Mesothelial cell of epicardium (in vitro differentiated cells): Measurements from ENCODE around the gene CSMD2. TPM values are rescaled to one million over a fixed set of nuclear protein-coding genes. Genes with fewer than 3 reads are reported as not detected.
A peak's percentile ranks its signal among the peaks of the same experiment; 100 is the strongest.

Experiments used
- DNase-seq, 2 experiments: peaks; one replicate each; pipeline ENCODE4 v3.0.0; 2021; ENCODE audit warnings: low spot score in 2 of 2; ENCODE audit not compliant: unreplicated experiment in 2 of 2
- H3K27ac Mint-ChIP-seq: 2 replicates; pipeline ENCODE4 v1.8.0; 2021; ENCODE audit warnings: mixed read lengths
- H3K27me3 Mint-ChIP-seq: 2 replicates; pipeline ENCODE4 v1.8.0; 2021; ENCODE audit warnings: low read depth, mixed read lengths
- H3K36me3 Mint-ChIP-seq: 2 replicates; pipeline ENCODE4 v1.8.0; 2021; ENCODE audit warnings: mixed read lengths
- H3K4me1 Mint-ChIP-seq: 2 replicates; pipeline ENCODE4 v1.8.0; 2021; ENCODE audit warnings: mixed read lengths
- H3K4me3 Mint-ChIP-seq: 2 replicates; pipeline ENCODE4 v1.8.0; 2021; ENCODE audit warnings: mild to moderate bottlenecking, moderate library complexity, mixed read lengths
- H3K9me3 Mint-ChIP-seq: 2 replicates; pipeline ENCODE4 v1.8.0; 2021; ENCODE audit warnings: mixed read lengths
- CTCF ChIP-seq: fragments of 200-600 bp; sonication (generic); IDR thresholded peaks from one replicate; pipeline ENCODE4 v1.5.0; 2021; ENCODE audit warnings: antibody characterized with exemption; ENCODE audit not compliant: unreplicated experiment
- total RNA-seq: library from RNA; stranded (reverse); gene quantifications from 3 replicates; pipeline ENCODE4 v1.2.1, GENCODE V29; 2021

Gene CSMD2
- total RNA-seq, 1 donor from 2014 or later, result 1.9 TPM

DNA sequence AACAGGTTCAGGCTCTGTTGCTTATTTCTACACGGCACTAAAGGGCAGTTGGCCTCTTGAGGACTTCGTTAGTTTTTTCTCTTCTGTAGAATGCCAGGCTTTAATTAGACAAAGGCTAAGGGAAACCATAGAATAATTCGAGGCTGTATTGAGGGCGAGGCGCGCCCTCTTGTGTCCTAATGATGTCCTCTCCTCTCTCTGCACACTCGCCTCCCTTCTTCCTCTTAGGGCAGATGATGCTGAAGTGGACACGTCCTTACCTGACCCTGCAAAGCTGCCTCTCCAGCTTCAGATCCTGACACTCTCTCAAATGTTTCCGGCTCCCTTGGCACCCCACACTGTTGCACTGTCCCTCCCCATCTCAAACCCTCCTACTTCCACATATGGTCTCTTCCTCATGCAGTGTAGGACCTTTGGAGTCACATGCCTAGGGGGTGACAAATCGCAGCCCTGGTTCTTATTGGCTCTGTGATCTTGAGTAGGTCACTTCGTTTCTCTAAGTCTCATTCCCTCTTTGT, 694.5 kb downstream of the CSMD2 start:
- Mint-ChIP-seq H3K4me1 (peaks cover 17% of the 10 kb centered on the region), H3K4me3 (no peak overlapping the region), H3K36me3 (no peaks in the 10 kb centered on the region), H3K27me3 (no peaks in the 10 kb centered on the region), H3K9me3 (no peaks in the 10 kb centered on the region), H3K27ac (no peak overlapping the region)
- TF ChIP-seq CTCF, result peak; percentile 56
- DNase-seq, result peak; percentile 41 to 71

GRCh38 chr1:33469691-33470090, 695.3 kb downstream of the CSMD2 start:
- H3K4me1 Mint-ChIP-seq, result peaks cover 17% of the 10 kb centered on the region
- H3K36me3 Mint-ChIP-seq, result no peaks in the 10 kb centered on the region
- H3K27me3 Mint-ChIP-seq, result no peaks in the 10 kb centered on the region
- H3K9me3 Mint-ChIP-seq, result no peaks in the 10 kb centered on the region
- no peak for TF ChIP-seq CTCF
- no peak overlapping the region for H3K27ac Mint-ChIP-seq
- DNase-seq, result no peak
- H3K4me3 Mint-ChIP-seq, result no peak overlapping the region

DNA sequence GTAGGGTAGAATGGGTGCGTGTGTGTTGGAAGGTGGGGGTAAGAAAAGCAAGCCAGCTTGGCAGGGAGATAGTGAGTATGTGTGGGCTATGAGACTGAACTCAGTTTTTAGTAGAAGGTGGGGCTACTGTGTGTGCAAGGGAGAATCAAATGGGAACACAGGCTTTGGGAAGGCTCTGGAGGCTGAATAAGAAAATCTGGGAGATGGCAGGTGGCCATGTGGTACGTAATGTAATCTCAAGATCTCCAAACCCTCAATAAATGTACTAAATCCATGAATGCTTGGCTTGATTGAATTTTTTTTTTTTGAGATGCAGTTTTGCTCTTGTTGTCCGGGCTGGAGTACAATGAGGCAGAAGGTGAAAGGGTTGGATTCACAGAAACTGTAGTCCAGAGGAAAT, 696.1 kb downstream of the CSMD2 start:
- Mint-ChIP-seq H3K27me3 (no peaks in the 10 kb centered on the region), H3K4me1 (peaks cover 17% of the 10 kb centered on the region), H3K27ac (no peak overlapping the region), H3K36me3 (no peaks in the 10 kb centered on the region), H3K4me3 (no peak overlapping the region), H3K9me3 (no peaks in the 10 kb centered on the region)
- no peak for DNase-seq
- no peak for TF ChIP-seq CTCF

GRCh38 chr1:33468531-33468930, 696.5 kb downstream of the CSMD2 start:
- H3K9me3 Mint-ChIP-seq, result no peaks in the 10 kb centered on the region
- H3K4me1 Mint-ChIP-seq, result peaks cover 15% of the 10 kb centered on the region
- TF ChIP-seq CTCF, result no peak
- H3K4me3 Mint-ChIP-seq, result no peak overlapping the region
- H3K27ac Mint-ChIP-seq, result no peak overlapping the region
- no peaks in the 10 kb centered on the region for H3K27me3 Mint-ChIP-seq
- no peak for DNase-seq
- H3K36me3 Mint-ChIP-seq, result no peaks in the 10 kb centered on the region

- DNase-seq, result no peak
- Mint-ChIP-seq H3K4me3 (no peak overlapping the region), H3K4me1 (peaks cover 10% of the 10 kb centered on the region), H3K27me3 (no peaks in the 10 kb centered on the region), H3K9me3 (no peaks in the 10 kb centered on the region), H3K36me3 (no peaks in the 10 kb centered on the region), H3K27ac (no peak overlapping the region)
- TF ChIP-seq CTCF, result no peak
Measured at GRCh38 chr1:33468011-33468410, 697.0 kb downstream of the CSMD2 start.

DNA sequence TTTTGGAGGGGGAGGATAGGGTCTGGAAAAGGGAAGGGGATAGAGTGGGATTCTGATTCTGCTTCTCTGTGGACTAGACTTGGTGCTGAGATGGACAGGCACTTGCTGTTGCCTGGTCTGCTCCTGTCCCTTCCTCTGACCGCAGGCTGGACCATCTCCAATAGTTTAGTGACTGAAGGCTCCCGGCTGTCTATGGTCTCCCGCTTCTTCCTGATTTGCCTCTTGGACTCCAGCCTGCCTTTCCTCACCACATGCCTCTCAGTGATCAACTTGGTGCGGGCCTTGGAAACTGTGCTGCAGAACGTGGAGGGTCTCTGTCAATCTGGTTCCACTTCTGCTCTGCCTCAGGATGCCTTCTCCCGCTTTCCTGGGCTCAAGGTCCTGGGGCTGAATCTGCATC, 698.9 kb downstream of the CSMD2 start:
- Mint-ChIP-seq H3K4me3 (no peak overlapping the region), H3K4me1 (peaks cover 6% of the 10 kb centered on the region), H3K9me3 (no peaks in the 10 kb centered on the region), H3K36me3 (no peaks in the 10 kb centered on the region), H3K27ac (no peak overlapping the region), H3K27me3 (no peaks in the 10 kb centered on the region)
- no peak for DNase-seq
- no peak for TF ChIP-seq CTCF
